Measurements from ENCODE around the gene LAMTOR2.
A peak's percentile ranks its signal among the peaks of the same experiment; 100 is the strongest.

The LAMTOR2 gene

GRCh38 chr1:156076609-156077429 lies 22.2 kb downstream of the LAMTOR2 start:
- peak in 1 of 2 donors; percentile 28 for DNase-seq

GRCh38 chr1:156077430-156077760 lies 22.8 kb downstream of the LAMTOR2 start:
- no peak for DNase-seq

GRCh38 chr1:156078728-156079127 lies 24.1 kb downstream of the LAMTOR2 start:
- DNase-seq: no peak

- no peak for DNase-seq
These were observed 25.2 kb downstream of the LAMTOR2 start for GRCh38 chr1:156079762-156080161.

GRCh38 chr1:156080241-156080862 lies 25.8 kb downstream of the LAMTOR2 start:
- DNase-seq: no peak

GRCh38 chr1:156080863-156081179 lies 26.2 kb downstream of the LAMTOR2 start:
- no peak for DNase-seq

- no peak for DNase-seq
These were observed 26.8 kb downstream of the LAMTOR2 start for GRCh38 chr1:156081180-156081916.

- no peak for DNase-seq
These were observed 27.3 kb downstream of the LAMTOR2 start for GRCh38 chr1:156081917-156082308.

GRCh38 chr1:156082309-156083091 lies 27.9 kb downstream of the LAMTOR2 start, which contains the start of gene MEX3A:
Gene MEX3A (minus strand): TSS chr1:156082465. CDS start chr1:156081998, 467 bp downstream.
- peak; percentile 56 to 58 for DNase-seq

- peak; percentile 29 to 55 for DNase-seq
These were observed 29.5 kb downstream of the LAMTOR2 start for GRCh38 chr1:156083800-156084790.

GRCh38 chr1:156086256-156086662 lies 31.7 kb downstream of the LAMTOR2 start:
- DNase-seq: no peak

GRCh38 chr1:156089704-156090103 lies 35.1 kb downstream of the LAMTOR2 start:
- DNase-seq: no peak

- peak; percentile 90 to 93 for DNase-seq
These were observed 35.7 kb downstream of the LAMTOR2 start for GRCh38 chr1:156090138-156090839.

- peak; percentile 69 to 81 for DNase-seq
These were observed 36.2 kb downstream of the LAMTOR2 start for GRCh38 chr1:156090840-156091188.

GRCh38 chr1:156091610-156092009 lies 37.0 kb downstream of the LAMTOR2 start:
- no peak for DNase-seq

GRCh38 chr1:156095906-156096508 lies 41.4 kb downstream of the LAMTOR2 start:
- DNase-seq: peak in 1 of 2 donors; percentile 29

- DNase-seq: peak; percentile 82 to 83
These were observed 42.2 kb downstream of the LAMTOR2 start for GRCh38 chr1:156096640-156097391.

GRCh38 chr1:156097499-156098178 lies 43.1 kb downstream of the LAMTOR2 start:
- DNase-seq: no peak

GRCh38 chr1:156098784-156099183 lies 44.2 kb downstream of the LAMTOR2 start:
- no peak for DNase-seq

Measured in inflammatory macrophage (primary cell).